ENCODE results near the gene SYT3. TPM values are rescaled to one million over a fixed set of nuclear protein-coding genes. Genes with fewer than 3 reads are reported as not detected.

SYT3 gene
- total and polyA plus RNA-seq, 7 donors = under 0.01 to 0.66 (median 0.37) TPM; not detected in 1

DNA sequence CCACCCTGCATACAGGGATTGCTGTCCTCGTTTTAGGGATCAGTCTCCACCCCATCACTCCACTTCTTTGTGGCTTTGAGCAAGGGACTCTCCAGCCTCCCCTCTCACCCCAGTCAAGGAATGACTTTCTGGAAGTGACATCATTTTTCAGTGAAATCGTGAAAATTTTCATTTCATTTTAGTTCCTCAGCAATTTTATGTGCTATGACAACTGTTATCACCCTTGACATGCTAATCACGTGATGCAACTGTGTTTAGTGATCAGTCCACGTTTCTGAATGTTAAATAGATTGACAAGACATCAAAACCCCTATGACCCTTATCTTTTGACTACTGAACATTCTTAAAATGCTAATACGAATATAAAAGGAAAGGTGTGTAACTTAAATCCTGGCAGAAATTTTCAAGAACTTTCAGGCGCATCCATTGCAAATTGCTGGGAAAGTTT is 17.6 kb upstream of the SYT3 start:
- H3K27me3 ChIP-seq = peaks cover 18 to 98% (median 67%) of the 10 kb centered on the region in 3 donors
- no peak overlapping the region for H3K4me3 ChIP-seq
- H3K9me3 ChIP-seq = peaks cover 0 to 12% (median 3%) of the 10 kb centered on the region in 4 donors
- peaks cover 0 to 19% (median 16%) of the 10 kb centered on the region in 4 donors for H3K4me1 ChIP-seq
- intact Hi-C loops (cut with DNase I) = no loop called here
- no peak overlapping the region for H3K27ac ChIP-seq
- H3K36me3 ChIP-seq = no peaks in the 10 kb centered on the region
- WGBS, 2 donors = 51 to 63% methylated on average over 6 of the region's 6 CpGs
- TF ChIP-seq POLR2A (IDR thresholded peaks at IDR 0.05) (no peak), POLR2AphosphoS5 (IDR thresholded peaks at IDR 0.05) (no peak), EP300 (IDR thresholded peaks at IDR 0.05) (no peak)
- DNase-seq = no peak

DNA sequence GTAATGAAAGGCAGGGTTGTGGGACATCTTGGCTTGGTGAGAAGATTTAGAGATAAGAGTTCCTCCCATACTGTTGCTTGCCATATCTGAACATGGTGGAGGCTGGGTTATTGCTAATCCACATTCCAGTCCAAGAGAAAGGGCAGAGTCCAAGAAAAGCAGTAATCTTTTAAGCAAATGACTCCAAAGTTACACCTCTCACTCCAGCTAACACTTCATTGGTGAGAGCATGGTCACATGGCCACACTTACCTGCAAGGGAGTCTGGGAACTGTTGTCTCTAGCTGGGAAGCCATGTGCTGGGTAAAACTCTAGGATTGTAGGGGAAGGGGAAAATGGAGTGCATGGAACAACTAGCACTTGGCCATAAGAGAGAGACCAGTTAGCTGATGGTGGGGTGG is 15.2 kb upstream of the SYT3 start:
- intact Hi-C loops (cut with DNase I) = no loop called here
- no peak for TF ChIP-seq POLR2A (IDR thresholded peaks at IDR 0.05)
- TF ChIP-seq, protein P1, sequence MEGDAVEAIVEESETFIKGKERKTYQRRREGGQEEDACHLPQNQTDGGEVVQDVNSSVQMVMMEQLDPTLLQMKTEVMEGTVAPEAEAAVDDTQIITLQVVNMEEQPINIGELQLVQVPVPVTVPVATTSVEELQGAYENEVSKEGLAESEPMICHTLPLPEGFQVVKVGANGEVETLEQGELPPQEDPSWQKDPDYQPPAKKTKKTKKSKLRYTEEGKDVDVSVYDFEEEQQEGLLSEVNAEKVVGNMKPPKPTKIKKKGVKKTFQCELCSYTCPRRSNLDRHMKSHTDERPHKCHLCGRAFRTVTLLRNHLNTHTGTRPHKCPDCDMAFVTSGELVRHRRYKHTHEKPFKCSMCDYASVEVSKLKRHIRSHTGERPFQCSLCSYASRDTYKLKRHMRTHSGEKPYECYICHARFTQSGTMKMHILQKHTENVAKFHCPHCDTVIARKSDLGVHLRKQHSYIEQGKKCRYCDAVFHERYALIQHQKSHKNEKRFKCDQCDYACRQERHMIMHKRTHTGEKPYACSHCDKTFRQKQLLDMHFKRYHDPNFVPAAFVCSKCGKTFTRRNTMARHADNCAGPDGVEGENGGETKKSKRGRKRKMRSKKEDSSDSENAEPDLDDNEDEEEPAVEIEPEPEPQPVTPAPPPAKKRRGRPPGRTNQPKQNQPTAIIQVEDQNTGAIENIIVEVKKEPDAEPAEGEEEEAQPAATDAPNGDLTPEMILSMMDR (IDR thresholded peaks at IDR 0.05) = no peak
- no peaks in the 10 kb centered on the region for H3K36me3 ChIP-seq
- H3K9me3 ChIP-seq = peaks cover 0 to 12% (median 3%) of the 10 kb centered on the region in 4 donors
- DNase-seq = no peak
- peaks cover 0 to 19% (median 16%) of the 10 kb centered on the region in 4 donors for H3K4me1 ChIP-seq
- no peak overlapping the region for H3K4me3 ChIP-seq
- peaks cover 14 to 84% (median 47%) of the 10 kb centered on the region in 3 donors for H3K27me3 ChIP-seq
- H3K27ac ChIP-seq = no peak overlapping the region

DNA sequence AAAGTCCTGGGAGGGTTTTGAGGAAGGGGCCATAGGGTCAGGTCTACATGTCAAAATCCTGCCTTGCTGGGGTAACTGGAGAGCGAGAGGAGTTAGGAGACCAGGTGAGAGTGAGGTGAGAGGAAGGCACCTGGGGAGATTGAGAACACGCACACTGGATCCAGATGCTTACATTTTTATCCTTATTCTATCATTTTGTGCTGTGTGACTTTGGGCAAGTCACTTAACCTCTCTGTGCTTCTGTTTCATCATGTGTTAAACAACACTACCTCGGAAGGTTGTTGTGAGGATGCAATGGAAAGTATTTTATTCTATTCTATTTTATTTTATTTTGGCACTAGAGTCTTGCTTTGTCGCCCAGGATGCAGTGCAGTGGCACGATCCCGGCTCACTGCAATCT is 13.0 kb upstream of the SYT3 start:
- 88 to 91% methylated on average over 6 of the region's 6 CpGs for WGBS, 2 donors
- no peak overlapping the region for H3K4me3 ChIP-seq
- TF ChIP-seq POLR2A (IDR thresholded peaks at IDR 0.05) (no peak), EP300 (IDR thresholded peaks at IDR 0.05) (no peak), POLR2AphosphoS5 (IDR thresholded peaks at IDR 0.05) (no peak)
- TF ChIP-seq, protein P1 (IDR thresholded peaks at IDR 0.05) = no peak

DNA sequence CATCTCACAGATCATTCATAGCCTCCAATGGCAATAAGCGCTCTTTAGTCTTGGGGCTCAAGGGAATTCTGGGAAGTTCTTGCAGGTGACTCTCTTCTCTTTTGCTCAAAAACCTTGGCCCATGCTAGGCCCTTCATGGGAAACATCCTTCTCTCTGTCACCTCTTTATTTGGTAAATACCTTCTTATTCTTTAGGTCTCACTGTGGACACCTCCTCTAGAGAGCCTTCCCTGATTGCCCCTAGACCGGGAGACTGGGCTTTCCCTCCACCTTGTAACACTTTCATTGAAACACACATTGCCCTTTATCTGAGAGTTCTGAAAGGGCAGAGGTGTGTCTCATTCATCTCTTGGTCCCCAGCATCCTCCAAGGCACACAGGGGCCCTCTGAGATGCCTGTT is 11.5 kb upstream of the SYT3 start:
- Histone ChIP-seq H3K27me3 (peaks cover 0 to 76% (median 11%) of the 10 kb centered on the region in 3 donors), H3K4me3 (no peak overlapping the region), H3K9me3 (peaks cover 0 to 12% (median 2%) of the 10 kb centered on the region in 4 donors), H3K4me1 (no peaks in the 10 kb centered on the region), H3K27ac (no peak overlapping the region), H3K36me3 (no peaks in the 10 kb centered on the region)
- WGBS, 2 donors = 74 to 83% methylated on average over 2 of the region's 2 CpGs
- intact Hi-C loops (cut with DNase I) = no loop called here
- no peak for DNase-seq
- no peak for TF ChIP-seq POLR2A (IDR thresholded peaks at IDR 0.05)
- no peak for TF ChIP-seq EP300 (IDR thresholded peaks at IDR 0.05)
- TF ChIP-seq, protein P1 (IDR thresholded peaks at IDR 0.05) = no peak
- no peak for TF ChIP-seq POLR2AphosphoS5 (IDR thresholded peaks at IDR 0.05)

More for the DNA sequence above, 13.0 kb upstream of the SYT3 start:
- no peaks in the 10 kb centered on the region for H3K36me3 ChIP-seq
- peaks cover 0 to 12% (median 2%) of the 10 kb centered on the region in 4 donors for H3K9me3 ChIP-seq
- peaks cover 0 to 2% (median 0%) of the 10 kb centered on the region in 4 donors for H3K4me1 ChIP-seq
- no peak for DNase-seq
- peaks cover 0 to 77% (median 25%) of the 10 kb centered on the region in 3 donors for H3K27me3 ChIP-seq
- no peak overlapping the region for H3K27ac ChIP-seq
- intact Hi-C loops (cut with DNase I) = no loop called here

DNA sequence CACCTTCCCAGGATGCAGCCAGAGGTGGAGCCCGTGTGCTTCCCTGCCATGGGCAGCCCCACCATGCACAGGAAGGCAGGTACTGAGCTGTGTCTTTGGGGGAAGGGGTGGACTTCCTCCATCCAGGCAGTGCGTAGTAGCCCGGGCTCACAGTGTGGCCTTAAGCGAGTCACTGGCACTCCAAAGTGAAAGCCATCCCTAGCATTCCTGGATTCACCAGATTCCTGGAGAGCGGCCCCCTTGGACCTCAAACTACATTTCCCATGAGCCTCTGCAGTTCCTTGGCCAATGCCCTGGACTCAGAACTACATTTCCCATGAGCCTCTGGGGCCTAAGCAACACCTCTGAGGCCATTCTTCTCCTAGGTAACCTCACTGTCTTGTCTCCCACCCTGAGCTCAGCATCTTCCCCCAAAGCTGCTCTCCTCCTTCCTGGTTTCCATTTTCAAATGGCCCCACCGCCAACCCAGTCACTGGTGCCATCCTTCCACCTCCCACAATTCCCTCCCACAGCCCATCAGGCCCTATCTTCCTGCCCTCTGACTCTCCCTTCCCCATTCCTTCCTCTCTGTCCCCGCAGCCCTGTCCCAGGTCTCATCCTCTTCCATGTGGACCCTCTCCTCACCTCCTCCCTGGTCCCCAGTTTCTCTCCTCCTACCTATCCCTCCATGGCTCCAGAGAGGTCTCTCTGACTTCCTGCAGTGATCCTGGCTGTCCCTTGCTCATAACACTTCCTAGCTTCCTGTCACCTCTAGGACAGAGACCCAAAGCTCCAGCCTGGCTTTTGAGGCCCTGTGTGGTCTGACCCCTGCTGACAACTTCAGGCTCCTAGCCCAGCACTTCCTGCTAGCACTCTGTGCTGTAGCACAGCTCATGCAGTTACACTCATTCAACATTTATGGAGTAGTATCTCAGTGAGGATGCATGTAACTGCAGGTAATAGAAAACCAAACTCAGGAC is 10.0 kb upstream of the SYT3 start, which contains the start of gene C19orf81:
C19orf81 (plus strand) TSS at position 13 of the 959 bp plus-strand sequence; CDS start at position 13, 0 bp downstream.
- TF ChIP-seq POLR2A (IDR thresholded peaks at IDR 0.05) (no peak), POLR2AphosphoS5 (IDR thresholded peaks at IDR 0.05) (no peak), EP300 (IDR thresholded peaks at IDR 0.05) (no peak)
- TF ChIP-seq, protein P1 (IDR thresholded peaks at IDR 0.05) = no peak
- 30 to 34% methylated on average over 7 of the region's 7 CpGs for WGBS, 2 donors
- Histone ChIP-seq H3K4me3 (no peak within 1 kb of the TSS), H3K27me3 (peaks cover 0 to 68% (median 0%) of the 10 kb centered on the region in 3 donors), H3K27ac (no peak within 1 kb of the TSS), H3K4me1 (no peaks in the 10 kb centered on the region), H3K9me3 (peaks cover 0 to 3% (median 0%) of the 10 kb centered on the region in 4 donors), H3K36me3 (no peaks in the 10 kb centered on the region)
- intact Hi-C loops (cut with DNase I) = no loop called here
- DNase-seq = no peak

Measured in sigmoid colon (tissue), 7 donors.